Activated CD8-positive, alpha-beta memory T cell treated with anti-CD3 and anti-CD28 coated beads, Interleukin-2, amount 50 U/mL, for 24 hours (primary cell): ENCODE measurements around the gene UBE2QL1.
"Not testable (repeated sequence)": the region's sequence is repeated elsewhere in the genome, so short reads cannot be mapped to it uniquely, and the experiment has no call there.

Experiments
- DNase-seq: peaks from one replicate; pipeline ENCODE4 v3.0.0-alpha.2; 2020; ENCODE audit errors: extremely low read depth

UBE2QL1 gene

GRCh38 chr5:6496636-6497035 is 48.0 kb downstream of the UBE2QL1 start:
- no peak for DNase-seq

- no peak for DNase-seq
Measured at GRCh38 chr5:6497262-6497661, 48.6 kb downstream of the UBE2QL1 start.

GRCh38 chr5:6498968-6499367 is 50.3 kb downstream of the UBE2QL1 start:
- no peak for DNase-seq

GRCh38 chr5:6501701-6502100 is 53.0 kb downstream of the UBE2QL1 start:
- DNase-seq, result no peak

GRCh38 chr5:6502421-6502820 is 53.8 kb downstream of the UBE2QL1 start:
- DNase-seq, result no peak

GRCh38 chr5:6503342-6503741 is 54.7 kb downstream of the UBE2QL1 start:
- no peak for DNase-seq

- no peak for DNase-seq
Measured at GRCh38 chr5:6504677-6505415, 56.2 kb downstream of the UBE2QL1 start.

- no peak for DNase-seq
Measured at GRCh38 chr5:6505416-6505755, 56.7 kb downstream of the UBE2QL1 start.

- DNase-seq, result no peak
Measured at GRCh38 chr5:6505783-6506557, 57.3 kb downstream of the UBE2QL1 start.

GRCh38 chr5:6506611-6507010 is 58.0 kb downstream of the UBE2QL1 start:
- no peak for DNase-seq

- no peak for DNase-seq
Measured at GRCh38 chr5:6508931-6509330, 60.3 kb downstream of the UBE2QL1 start.

- no peak for DNase-seq
Measured at GRCh38 chr5:6510132-6510531, 61.5 kb downstream of the UBE2QL1 start.

- no peak for DNase-seq
Measured at GRCh38 chr5:6510973-6511372, 62.3 kb downstream of the UBE2QL1 start.

GRCh38 chr5:6515812-6516211 is 67.2 kb downstream of the UBE2QL1 start:
- DNase-seq, result not testable (repeated sequence)

GRCh38 chr5:6516823-6517222 is 68.2 kb downstream of the UBE2QL1 start:
- DNase-seq, result no peak

GRCh38 chr5:6517510-6517909 is 68.9 kb downstream of the UBE2QL1 start:
- DNase-seq, result no peak

- no peak for DNase-seq
Measured at GRCh38 chr5:6518298-6519057, 69.8 kb downstream of the UBE2QL1 start.

GRCh38 chr5:6520201-6520600 is 71.5 kb downstream of the UBE2QL1 start:
- DNase-seq, result no peak

GRCh38 chr5:6522331-6522730 is 73.7 kb downstream of the UBE2QL1 start:
- DNase-seq, result no peak

- DNase-seq, result no peak
Measured at GRCh38 chr5:6522923-6523322, 74.3 kb downstream of the UBE2QL1 start.

- DNase-seq, result no peak
Measured at GRCh38 chr5:6525422-6525821, 76.8 kb downstream of the UBE2QL1 start.

- no peak for DNase-seq
Measured at GRCh38 chr5:6525910-6526309, 77.3 kb downstream of the UBE2QL1 start.
